ENCODE results near the gene MSRB2.
A peak's percentile ranks its signal among the peaks of the same experiment; 100 is the strongest.

MSRB2 gene

DNA sequence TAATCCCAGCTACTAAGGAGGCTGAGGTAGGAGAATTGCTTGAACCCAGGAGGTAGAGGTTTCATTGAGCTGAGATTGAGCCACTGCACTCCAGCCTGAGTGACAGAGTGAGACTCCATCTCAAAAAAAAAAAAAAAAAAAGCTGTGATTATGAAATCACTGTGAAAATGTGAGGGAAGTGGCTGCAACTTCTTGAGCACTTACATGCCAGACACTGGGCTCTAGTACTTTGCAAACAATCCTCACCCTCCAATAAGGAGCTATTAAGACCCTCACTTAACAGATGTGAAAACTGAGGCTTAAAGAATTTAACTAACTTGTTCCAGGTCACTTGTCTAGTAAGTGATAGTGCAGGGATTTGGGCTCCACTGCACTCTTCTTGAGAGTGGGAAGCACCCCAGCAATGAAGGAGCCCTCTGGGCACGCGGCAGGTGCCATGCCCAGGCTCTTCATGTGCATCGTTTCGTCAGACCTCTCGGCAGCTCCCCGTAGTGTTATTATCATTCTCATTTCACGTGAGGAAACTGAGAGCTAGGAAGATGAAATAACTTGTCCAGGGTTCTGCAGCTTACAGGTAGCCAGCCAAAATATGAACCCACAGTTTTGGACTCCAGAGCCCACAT is 19.0 kb downstream of the MSRB2 start:
- no peak for DNase-seq

- DNase-seq = no peak
Measured at GRCh38 chr10:23116486-23117205, 21.3 kb downstream of the MSRB2 start.

- DNase-seq = no peak
Measured at GRCh38 chr10:23120001-23120934, 24.9 kb downstream of the MSRB2 start.

DNA sequence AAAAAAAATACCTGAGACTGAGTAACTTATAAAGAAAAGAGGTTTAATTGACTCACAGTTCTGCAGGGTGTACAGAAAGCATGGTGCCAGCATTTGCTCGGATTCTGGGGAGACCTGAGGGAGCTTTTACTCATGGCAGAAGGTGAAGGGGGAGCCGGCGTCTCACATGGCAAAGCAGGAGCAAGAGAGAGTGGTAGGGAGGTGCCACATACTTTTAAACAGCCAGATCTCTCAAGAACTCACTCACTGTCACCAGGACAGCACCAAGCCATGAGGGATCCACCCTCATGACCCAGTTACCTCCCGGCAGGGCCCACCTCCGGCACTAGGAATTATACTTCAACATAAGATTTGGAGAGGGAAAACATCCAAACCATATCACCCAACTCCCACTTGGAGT is 25.8 kb downstream of the MSRB2 start:
- no peak for DNase-seq

GRCh38 chr10:23136462-23136861 is 41.1 kb downstream of the MSRB2 start:
- no peak for DNase-seq

DNA sequence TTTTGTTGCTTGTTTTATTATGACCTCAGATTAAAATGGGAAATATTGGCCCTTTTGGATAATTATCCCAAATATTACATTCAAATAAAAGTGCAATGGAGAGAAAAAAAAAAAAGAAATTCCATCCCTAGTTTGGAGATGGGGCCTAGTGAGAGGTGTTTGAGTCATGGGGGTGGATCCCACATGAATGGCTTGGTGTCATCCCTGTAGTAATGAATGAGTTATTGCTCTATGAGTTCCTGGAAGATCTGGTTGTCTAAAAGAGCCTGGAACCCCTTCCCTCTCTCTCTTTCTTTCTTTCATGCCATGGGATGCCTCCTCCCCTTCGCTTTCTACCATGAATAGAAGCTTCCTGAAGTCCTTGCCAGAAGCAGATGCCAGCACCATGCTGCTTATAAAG is 44.3 kb downstream of the MSRB2 start:
- no peak for DNase-seq

DNA sequence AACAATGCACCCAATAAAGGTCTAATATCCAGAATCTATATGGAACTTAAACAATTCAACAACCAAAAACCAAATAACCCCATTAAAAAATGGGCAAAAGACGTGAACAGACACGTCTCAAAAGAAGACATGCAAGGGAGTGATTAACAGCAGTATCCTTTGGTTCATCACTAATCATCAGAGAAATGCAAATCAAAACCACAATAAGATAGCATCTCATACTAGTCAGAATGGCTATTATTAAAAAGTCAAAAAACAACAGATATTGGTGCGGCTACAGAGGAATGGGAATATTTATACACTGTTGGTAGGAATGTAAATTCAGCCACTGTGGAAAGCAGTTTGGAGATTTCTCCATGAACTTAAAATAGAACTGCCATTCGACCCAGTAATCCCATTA is 46.6 kb downstream of the MSRB2 start:
- DNase-seq = no peak

GRCh38 chr10:23146258-23146657 is 50.9 kb downstream of the MSRB2 start:
- DNase-seq = no peak

DNA sequence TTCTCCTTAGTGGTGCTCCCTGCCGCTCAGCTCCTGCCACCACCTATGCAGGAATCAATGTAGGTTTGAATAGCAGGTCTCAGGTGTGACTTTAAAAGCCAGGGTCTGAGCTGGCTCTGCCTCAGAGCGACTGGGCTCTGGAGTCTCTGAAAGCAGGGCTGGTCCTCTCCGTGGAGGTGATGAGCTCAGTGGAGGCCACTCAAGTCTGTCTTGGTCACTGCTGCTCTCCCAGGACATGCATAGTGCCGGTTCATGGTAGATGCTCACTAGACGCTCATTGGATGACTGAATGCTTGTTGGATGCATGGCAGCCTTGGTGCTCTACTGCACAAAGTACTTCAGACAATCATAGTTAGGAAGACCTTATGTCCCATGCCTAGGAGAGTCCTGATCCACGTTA is 51.7 kb downstream of the MSRB2 start:
- DNase-seq = no peak

GRCh38 chr10:23148214-23148613 is 52.8 kb downstream of the MSRB2 start:
- DNase-seq = no peak

- no peak for DNase-seq
Measured at GRCh38 chr10:23150091-23150490, 54.7 kb downstream of the MSRB2 start.

GRCh38 chr10:23150610-23151009 is 55.2 kb downstream of the MSRB2 start:
- no peak for DNase-seq

- DNase-seq = no peak
Measured at GRCh38 chr10:23151071-23151470, 55.7 kb downstream of the MSRB2 start.

- no peak for DNase-seq
Measured at GRCh38 chr10:23155169-23155568, 59.8 kb downstream of the MSRB2 start.

DNA sequence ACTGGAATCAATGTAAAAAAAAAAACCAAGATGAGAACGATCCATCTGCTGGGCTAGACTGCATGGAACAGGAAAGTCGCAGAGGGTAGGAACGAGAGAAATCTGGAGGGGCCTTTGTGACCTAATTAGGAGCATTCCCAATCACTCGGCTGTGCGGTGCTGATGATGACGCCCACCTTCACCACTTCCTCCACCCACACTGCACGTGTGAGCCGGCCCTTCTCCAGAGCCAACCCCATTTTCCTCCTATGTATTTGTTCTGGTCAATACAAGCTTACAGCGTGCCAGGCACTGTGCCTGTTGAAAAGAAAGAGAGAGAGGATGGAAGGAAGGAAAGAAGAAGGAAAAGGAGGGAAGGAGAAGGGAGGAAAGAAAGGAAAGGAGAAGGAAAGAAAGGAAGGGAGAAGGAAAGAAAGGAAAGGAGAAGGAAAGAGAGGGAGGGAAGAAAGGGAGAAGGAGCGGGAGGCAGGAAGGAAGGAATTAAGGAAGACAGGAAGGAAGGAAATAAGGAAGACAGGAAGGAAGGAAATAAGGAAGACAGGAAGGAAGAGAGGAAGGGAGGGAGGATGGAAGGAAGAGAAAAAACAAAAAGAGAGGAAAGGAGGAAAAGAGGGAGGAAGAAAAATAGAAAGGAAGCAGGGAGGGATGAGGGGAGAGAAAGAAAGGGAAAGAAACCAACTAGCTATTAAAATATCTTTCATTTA is 61.2 kb downstream of the MSRB2 start:
- DNase-seq = no peak

DNA sequence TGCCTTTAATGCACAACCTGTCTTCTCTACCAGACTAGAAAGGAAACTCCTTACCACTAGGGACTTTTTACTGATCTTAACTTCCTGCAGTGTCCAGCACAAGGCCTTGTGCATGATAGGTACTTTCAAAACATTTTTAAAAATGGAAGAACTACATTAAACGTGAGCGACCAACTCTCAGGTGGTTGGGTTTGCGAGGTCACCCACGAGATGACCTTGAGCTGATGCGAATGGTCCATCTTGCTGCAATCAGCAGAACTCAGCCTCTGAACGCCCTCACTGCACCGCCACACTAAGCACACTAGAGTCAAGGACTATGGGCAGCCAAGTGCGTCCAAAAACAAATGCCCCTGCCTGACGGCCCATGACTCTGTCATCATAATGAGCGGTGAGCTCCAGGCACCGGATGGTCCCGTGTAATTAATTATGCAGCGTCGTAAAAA is 61.9 kb downstream of the MSRB2 start:
- no peak for DNase-seq

DNA sequence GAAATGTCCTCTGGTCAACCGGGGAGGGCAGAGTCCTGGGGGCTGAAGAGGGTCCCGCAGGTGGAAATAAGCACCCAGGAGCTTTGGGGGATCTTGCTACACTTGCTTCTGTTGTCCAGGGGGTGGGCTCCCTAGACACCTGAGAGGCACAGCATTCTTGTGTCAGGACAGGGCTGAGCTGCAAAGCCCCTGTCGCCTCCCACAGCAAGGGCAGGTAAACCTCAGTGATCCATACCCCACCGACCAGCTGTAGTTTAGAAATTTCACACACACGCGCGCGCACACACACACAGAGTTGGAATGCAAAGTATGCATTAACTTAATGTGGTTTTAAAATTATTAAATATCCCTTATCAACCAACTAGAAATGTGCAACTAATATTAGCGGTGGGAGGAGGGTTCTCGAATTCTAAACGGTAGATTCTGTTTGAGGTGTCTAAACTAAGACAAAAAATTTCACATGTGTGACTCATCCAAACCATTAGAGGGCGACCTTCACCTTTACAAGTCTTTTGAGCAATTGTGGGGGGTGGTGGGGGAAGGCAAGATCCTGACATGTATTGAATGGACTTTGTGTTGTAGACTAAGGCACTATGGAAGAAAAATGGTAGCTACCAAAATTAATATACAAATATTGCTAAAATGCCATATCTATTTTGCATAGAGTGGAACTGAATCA is 62.5 kb downstream of the MSRB2 start:
- DNase-seq = no peak

GRCh38 chr10:23158370-23158769 is 63.0 kb downstream of the MSRB2 start:
- DNase-seq = peak; percentile 43 to 46

- no peak for DNase-seq
Measured at GRCh38 chr10:23171232-23171876, 76.0 kb downstream of the MSRB2 start.
